H1 (cell line): ENCODE data around the gene PTPRF. TPM values are rescaled to one million over a fixed set of nuclear protein-coding genes. Genes with fewer than 3 reads are reported as not detected.

Experiments used
- CTCF ChIA-PET: fragments of 300-600 bp; sonication (Branson Sonifier 250); formaldehyde crosslinking; loops from one replicate; lab custom pipeline; 2021; ENCODE audit not compliant: partially characterized antibody; lab: Charles Lee
- POLR2A ChIA-PET: fragments of 300-600 bp; sonication (Branson Sonifier 250); formaldehyde crosslinking; loops from one replicate; lab custom pipeline; 2021; ENCODE audit warnings: inconsistent platforms; ENCODE audit not compliant: partially characterized antibody; lab: Charles Lee
- DNase-seq, 2 experiments: peaks; one replicate each; pipeline versions ENCODE4 v3.0.0 to v3.0.0-alpha.2; 2010 to 2022; ENCODE audit warnings: low spot score in 2 of 2, low read depth in 1 of 2, mixed read lengths in 1 of 2
- FAIRE-seq: peaks from 2 replicates; lab custom pipeline; 2011; peaks lifted over from hg19 to GRCh38; lab: Jason Lieb, UNC
- H2AFZ ChIP-seq: 2 replicates; pipeline ENCODE4 v1.8.1; 2012; ENCODE audit warnings: low read length, inconsistent platforms
- H2AK5ac ChIP-seq: 2 replicates; pipeline ENCODE4 v1.6.1; 2013; ENCODE audit warnings: low read depth, low read length
- H2BK120ac ChIP-seq: replicated peaks from 2 replicates; pipeline ENCODE3; 2013; ENCODE audit warnings: low read depth, low read length, inconsistent platforms
- H2BK12ac ChIP-seq: 2 replicates; pipeline ENCODE4 v1.6.1; 2013; ENCODE audit warnings: low read depth, low read length
- H2BK15ac ChIP-seq: 2 replicates; pipeline ENCODE4 v1.6.1; 2013; ENCODE audit warnings: low read length
- H2BK20ac ChIP-seq: 2 replicates; pipeline ENCODE4 v1.6.1; 2013; ENCODE audit warnings: low read length
- H2BK5ac ChIP-seq: 2 replicates; pipeline ENCODE4 v1.6.1; 2013; ENCODE audit warnings: low read depth, low read length
- H3K14ac ChIP-seq: 2 replicates; pipeline ENCODE4 v1.6.1; 2013; ENCODE audit warnings: inconsistent platforms; ENCODE audit not compliant: insufficient read length
- H3K18ac ChIP-seq: 2 replicates; pipeline ENCODE4 v1.6.1; 2013; ENCODE audit warnings: low read length; ENCODE audit errors: extremely low read depth
- H3K23ac ChIP-seq: 2 replicates; pipeline ENCODE4 v1.6.1; 2013; ENCODE audit warnings: inconsistent platforms; ENCODE audit not compliant: insufficient read length
- H3K23me2 ChIP-seq: 2 replicates; pipeline ENCODE4 v1.6.1; 2013; ENCODE audit warnings: low read depth, low read length
- H3K27ac ChIP-seq: 2 replicates; pipeline ENCODE4 v1.6.1; 2011; ENCODE audit warnings: low read depth, low read length, inconsistent platforms
- H3K27me3 ChIP-seq, 4 experiments: replicated peaks in 1 of 4; 1 replicate in 1 of 4; 2 replicates in 3 of 4; pipeline versions ENCODE4 v1.6.1 to v1.8.1; 2011 to 2013; ENCODE audit warnings: low read length in 3 of 4, mild to moderate bottlenecking in 3 of 4, inconsistent platforms in 2 of 4, mixed read lengths in 2 of 4, moderate library complexity in 1 of 4; ENCODE audit not compliant: control insufficient read depth in 3 of 4, insufficient read depth in 3 of 4; ENCODE audit errors: extremely low read depth in 1 of 4
- H3K36me3 ChIP-seq, 4 experiments: 2 replicates each; pipeline versions ENCODE4 v1.6.1 to v1.8.1; 2011 to 2013; ENCODE audit warnings: mild to moderate bottlenecking in 4 of 4, low read length in 3 of 4, moderate library complexity in 2 of 4, control low read depth in 1 of 4, inconsistent platforms in 1 of 4; ENCODE audit not compliant: insufficient read depth in 4 of 4, control insufficient read depth in 2 of 4
- H3K4ac ChIP-seq: replicated peaks from 2 replicates; pipeline ENCODE3; 2013; ENCODE audit warnings: low read length, low read depth, mixed read lengths, inconsistent platforms; ENCODE audit not compliant: insufficient read length
- H3K4me1 ChIP-seq, 4 experiments: replicated peaks in 1 of 4; 1 replicate in 1 of 4; 2 replicates in 3 of 4; pipeline versions ENCODE4 v1.6.1 to v1.8.1; 2011 to 2013; ENCODE audit warnings: low read length in 3 of 4, inconsistent platforms in 2 of 4, mixed read lengths in 1 of 4; ENCODE audit not compliant: insufficient read depth in 4 of 4, control insufficient read depth in 3 of 4
- H3K4me2 ChIP-seq, 2 experiments: 2 replicates each; pipeline versions ENCODE4 v1.6.1 to v1.8.1; 2011 to 2013; ENCODE audit warnings: low read depth in 2 of 2, low read length in 2 of 2, control low read depth in 1 of 2, inconsistent platforms in 1 of 2, mild to moderate bottlenecking in 1 of 2; ENCODE audit not compliant: insufficient read depth in 1 of 2
- H3K4me3 ChIP-seq, 4 experiments: fragments of 200-600, 300-600 bp in 1 of 4; sonication (generic), shearing (Covaris generic), sonication (Bioruptor Twin) in 1 of 4; 2 replicates each; pipeline versions ENCODE4 v1.5.1 to v1.8.1; 2011 to 2016; ENCODE audit warnings: low read length in 4 of 4, low read depth in 3 of 4, control low read depth in 2 of 4, inconsistent platforms in 2 of 4, mild to moderate bottlenecking in 2 of 4, mixed read lengths in 1 of 4, moderate library complexity in 1 of 4; ENCODE audit not compliant: insufficient read depth in 2 of 4; ENCODE audit errors: extremely low read depth in 1 of 4
- H3K56ac ChIP-seq: replicated peaks from 2 replicates; pipeline ENCODE3; 2013; ENCODE audit warnings: low read depth, mild to moderate bottlenecking, mixed read lengths, low read length, inconsistent platforms; ENCODE audit not compliant: insufficient read length
- H3K79me1 ChIP-seq: 2 replicates; pipeline ENCODE4 v1.6.1; 2013; ENCODE audit warnings: low read depth, low read length, control low read depth
- H3K79me2 ChIP-seq, 2 experiments: 2 replicates each; pipeline versions ENCODE4 v1.6.1 to v1.8.1; 2012 to 2013; ENCODE audit warnings: low read length in 2 of 2, mild to moderate bottlenecking in 2 of 2, inconsistent platforms in 1 of 2; ENCODE audit not compliant: insufficient read depth in 2 of 2, control insufficient read depth in 1 of 2
- H3K9ac ChIP-seq, 4 experiments: replicated peaks in 1 of 4; 1 replicate in 1 of 4; 2 replicates in 3 of 4; pipeline versions ENCODE4 v1.6.1 to v1.8.1; 2011 to 2013; ENCODE audit warnings: low read depth in 3 of 4, low read length in 3 of 4, control low read depth in 2 of 4, mild to moderate bottlenecking in 2 of 4, moderate library complexity in 2 of 4, inconsistent platforms in 1 of 4; ENCODE audit errors: extremely low read depth in 1 of 4
- H3K9me3 ChIP-seq, 2 experiments: 2 replicates each; pipeline versions ENCODE4 v1.6.1 to v1.8.1; 2012 to 2013; ENCODE audit warnings: mild to moderate bottlenecking in 2 of 2, moderate library complexity in 2 of 2, control low read depth in 1 of 2, inconsistent platforms in 1 of 2, low read depth in 1 of 2, low read length in 1 of 2, mixed read lengths in 1 of 2; ENCODE audit not compliant: insufficient read depth in 2 of 2
- H4K20me1 ChIP-seq, 2 experiments: replicated peaks in 1 of 2; 2 replicates each; pipeline versions ENCODE3 to v1.8.1; 2011 to 2013; ENCODE audit warnings: inconsistent platforms in 2 of 2, low read length in 2 of 2, mild to moderate bottlenecking in 1 of 2; ENCODE audit not compliant: insufficient read depth in 2 of 2, control insufficient read depth in 1 of 2
- H4K5ac ChIP-seq: 2 replicates; pipeline ENCODE4 v1.6.1; 2013; ENCODE audit warnings: low read length, low read depth, mixed read lengths, inconsistent platforms; ENCODE audit not compliant: insufficient read length
- H4K8ac ChIP-seq: 2 replicates; pipeline ENCODE4 v1.8.0; 2013; ENCODE audit warnings: mild to moderate bottlenecking, moderate library complexity, low read length, inconsistent platforms; ENCODE audit not compliant: insufficient read depth; ENCODE audit errors: extremely low read depth
- H4K91ac ChIP-seq: replicated peaks from 2 replicates; pipeline ENCODE3; 2013; ENCODE audit warnings: low read length, mixed read lengths, inconsistent platforms; ENCODE audit not compliant: insufficient read length
- MAX ChIP-seq: IDR thresholded peaks from 2 replicates; pipeline ENCODE4 v1.6.1; 2012; ENCODE audit warnings: inconsistent platforms
- WGBS, 2 experiments: shearing (Covaris generic) in 1 of 2; methylation state at CpG; one replicate each; pipeline versions ENCODE4 v1.1.6 to v1.1.7; 2013 to 2015; ENCODE audit warnings: low lambda C conversion rate in 2 of 2, mixed read lengths in 2 of 2, inconsistent platforms in 1 of 2, low coverage in 1 of 2, missing lambda C conversion rate in 1 of 2; ENCODE audit not compliant: insufficient replicate concordance in 2 of 2, insufficient coverage in 1 of 2, insufficient read length in 1 of 2; ENCODE audit errors: extremely low coverage in 1 of 2, missing lambda C conversion rate in 1 of 2; 5-methylcytosine and 5-hydroxymethylcytosine counted together
- polyA plus RNA-seq, 7 experiments: library from polyadenylated mRNA; depleted of rRNA in 3 of 7; stranded (reverse) in 5 of 7; unstranded in 2 of 7; fragments of >200 nt in 5 of 7; fragments of 200-250 nt in 2 of 7; gene quantifications; 1 replicate in 5 of 7; 2 replicates in 1 of 7; 4 replicates in 1 of 7; pipeline versions ENCODE4 v1.2.1 to v1.2.3, GENCODE V29; 2011 to 2013; ENCODE audit warnings: missing spikeins in 2 of 7, mixed read lengths in 2 of 7
- total RNA-seq: library from RNA; stranded (reverse); fragmentation: NEBNext Ultra II Directional; extraction: Animal tissue kit (Norgen Biotek cat#: 25700); gene quantifications from 2 replicates; pipeline ENCODE4 v1.2.1, GENCODE V29; 2021

PTPRF gene
- total and polyA plus RNA-seq, 2 of the 8 experiments (the other 6 are each of a cell fraction or from before 2014, with no cell fraction given), result 136 to 231 TPM

- Histone ChIP-seq H3K27me3 (peaks cover 0 to 3% (median 0%) of the 10 kb centered on the region in 4 experiments; a peak in 1 of 7 replicates), H3K79me1 (no peaks in the 10 kb centered on the region), H3K4me1 (no peaks in the 10 kb centered on the region; a peak in 1 of 7 replicates), H2BK12ac (no peak overlapping the region), H4K8ac (no peak overlapping the region), H3K27ac (no peak overlapping the region), H3K9me3 (no peaks in the 10 kb centered on the region), H2BK20ac (no peak overlapping the region), H3K4me3 (no peak overlapping the region), H3K79me2 (no peaks in the 10 kb centered on the region), H3K4me2 (no peak overlapping the region), H4K91ac (no peak overlapping the region), H4K5ac (no peak overlapping the region), H2BK5ac (no peak overlapping the region), H3K36me3 (no peaks in the 10 kb centered on the region), H4K20me1 (no peaks in the 10 kb centered on the region), H3K14ac (no peak overlapping the region), H3K4ac (no peak overlapping the region), H3K9ac (no peak overlapping the region), H2AFZ (no peak overlapping the region), H3K56ac (no peak overlapping the region), H3K23ac (no peak overlapping the region), H2BK15ac (peak overlapping the region; percentile 50; the same call in 1 of the 2 replicates), H2AK5ac (no peak overlapping the region), H3K18ac (no peak overlapping the region), H2BK120ac (no peak overlapping the region), H3K23me2 (no peaks in the 10 kb centered on the region)
- POLR2A ChIA-PET, result interaction anchor here (0.8 to 1.5 kb wide), 3 partner anchors 31 to 67 kb away, joined by 3 to 5 read pairs (median 3); no protein-coding TSS in a partner anchor
- TF ChIP-seq MAX, result no peak
- 83% methylated on average over 8 of the region's 8 CpGs; no CpG with 5 or more reads in 1 of the 2 experiments for WGBS, 2 experiments
- CTCF ChIA-PET, result interaction anchor here (0.9 to 1.9 kb wide), 3 partner anchors 28 to 107 kb away, joined by 3 to 5 read pairs (median 3); no protein-coding TSS in a partner anchor
- DNase-seq (no peak), FAIRE-seq (no peak)
Observed at GRCh38 chr1:43521756-43522155, 8.9 kb upstream of the PTPRF start.
